Measurements from ENCODE around the gene ADORA2A. TPM values are rescaled to one million over a fixed set of nuclear protein-coding genes. Genes with fewer than 3 reads are reported as not detected.

ADORA2A gene
- total RNA-seq, 6 experiments from 2014 or later: 2.0 to 7.7 (median 3.6) TPM

DNA sequence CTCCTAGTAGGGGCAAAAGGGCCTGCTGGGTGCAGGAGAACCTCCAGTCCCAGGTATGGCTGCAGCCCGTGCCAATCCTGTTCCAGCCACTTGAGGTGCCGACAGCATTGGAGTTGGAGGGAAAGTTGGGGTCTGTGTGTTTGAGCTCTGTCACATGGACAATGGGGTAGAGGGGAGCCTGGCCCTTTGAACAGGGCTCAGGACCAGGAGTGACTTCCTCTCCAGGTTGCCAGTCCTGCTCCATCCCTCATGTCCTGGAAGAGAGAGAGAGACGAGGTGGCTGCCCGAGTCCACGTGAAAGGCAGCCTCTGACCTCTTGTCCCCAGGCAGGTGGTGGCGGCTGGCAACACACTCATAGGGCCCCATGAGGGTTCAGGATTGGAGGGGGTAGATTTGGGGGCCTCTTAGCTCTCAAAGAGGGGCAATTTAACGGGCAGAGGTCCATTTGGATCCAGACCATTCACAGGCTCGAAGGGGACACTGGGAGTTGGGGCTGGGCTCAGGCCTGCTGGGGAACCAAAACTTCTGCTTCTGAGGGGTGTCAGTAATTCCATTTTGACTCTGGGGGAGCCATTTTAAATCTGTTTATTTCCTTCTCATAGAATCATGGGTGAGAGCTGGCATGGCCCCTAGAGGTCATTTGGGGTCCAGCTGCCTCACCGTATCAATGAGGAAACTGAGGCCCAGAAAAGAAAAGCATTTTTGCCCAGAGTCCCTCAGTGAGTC is 4.1 kb downstream of the ADORA2A start:
- TF ChIP-seq, protein P1, sequence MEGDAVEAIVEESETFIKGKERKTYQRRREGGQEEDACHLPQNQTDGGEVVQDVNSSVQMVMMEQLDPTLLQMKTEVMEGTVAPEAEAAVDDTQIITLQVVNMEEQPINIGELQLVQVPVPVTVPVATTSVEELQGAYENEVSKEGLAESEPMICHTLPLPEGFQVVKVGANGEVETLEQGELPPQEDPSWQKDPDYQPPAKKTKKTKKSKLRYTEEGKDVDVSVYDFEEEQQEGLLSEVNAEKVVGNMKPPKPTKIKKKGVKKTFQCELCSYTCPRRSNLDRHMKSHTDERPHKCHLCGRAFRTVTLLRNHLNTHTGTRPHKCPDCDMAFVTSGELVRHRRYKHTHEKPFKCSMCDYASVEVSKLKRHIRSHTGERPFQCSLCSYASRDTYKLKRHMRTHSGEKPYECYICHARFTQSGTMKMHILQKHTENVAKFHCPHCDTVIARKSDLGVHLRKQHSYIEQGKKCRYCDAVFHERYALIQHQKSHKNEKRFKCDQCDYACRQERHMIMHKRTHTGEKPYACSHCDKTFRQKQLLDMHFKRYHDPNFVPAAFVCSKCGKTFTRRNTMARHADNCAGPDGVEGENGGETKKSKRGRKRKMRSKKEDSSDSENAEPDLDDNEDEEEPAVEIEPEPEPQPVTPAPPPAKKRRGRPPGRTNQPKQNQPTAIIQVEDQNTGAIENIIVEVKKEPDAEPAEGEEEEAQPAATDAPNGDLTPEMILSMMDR (IDR thresholded peaks at IDR 0.05): no peak
- no peak for TF ChIP-seq POLR2A (IDR thresholded peaks at IDR 0.05)
- WGBS (ENCODE audit: insufficient coverage, low coverage, low lambda C conversion rate, missing lambda C conversion rate): 56% methylated on average over 6 of the region's 9 CpGs
- Histone ChIP-seq H3K27ac (peak overlapping the region; percentile 28 to 53 (median 52)), H3K4me1 (peaks cover 0 to 42% (median 20%) of the 10 kb centered on the region in 4 donors), H3K36me3 (peaks cover 0 to 4% (median 2%) of the 10 kb centered on the region in 4 donors), H3K4me3 (no peak overlapping the region), H3K9me3 (no peaks in the 10 kb centered on the region), H3K27me3 (no peaks in the 10 kb centered on the region)
- intact Hi-C loops (cut with DNase I): no loop called here
- DNase-seq (peak in 2 of 3 donors; percentile 64 to 86), ATAC-seq (peak; percentile 45 to 66 (median 62))

- DNase-seq (peak in 2 of 3 donors; percentile 79 to 88), ATAC-seq (peak; percentile 40 to 61 (median 55))
- Histone ChIP-seq H3K36me3 (peaks cover 0 to 4% (median 2%) of the 10 kb centered on the region in 4 donors), H3K27ac (peak overlapping the region; percentile 28 to 53 (median 52)), H3K27me3 (no peaks in the 10 kb centered on the region), H3K9me3 (no peaks in the 10 kb centered on the region), H3K4me1 (peaks cover 0 to 42% (median 20%) of the 10 kb centered on the region in 4 donors), H3K4me3 (no peak overlapping the region)
- intact Hi-C loops (cut with DNase I): no loop called here
- TF ChIP-seq POLR2A (IDR thresholded peaks at IDR 0.05): no peak
- TF ChIP-seq, protein P1 (IDR thresholded peaks at IDR 0.05): no peak
- WGBS (ENCODE audit: insufficient coverage, low coverage, low lambda C conversion rate, missing lambda C conversion rate): 35% methylated on average over 7 of the region's 17 CpGs
These were observed 4.9 kb downstream of the ADORA2A start for GRCh38 chr22:24432059-24432853.

GRCh38 chr22:24433001-24433827 is 5.8 kb downstream of the ADORA2A start:
- Histone ChIP-seq H3K27me3 (no peaks in the 10 kb centered on the region), H3K4me3 (no peak overlapping the region), H3K36me3 (peaks cover 0 to 6% (median 3%) of the 10 kb centered on the region in 4 donors), H3K9me3 (no peaks in the 10 kb centered on the region), H3K27ac (peak overlapping the region in 2 of 3 donors; percentile 53 to 72), H3K4me1 (peaks cover 0 to 42% (median 20%) of the 10 kb centered on the region in 4 donors)
- WGBS (ENCODE audit: insufficient coverage, low coverage, low lambda C conversion rate, missing lambda C conversion rate): 97% methylated on average over 10 of the region's 34 CpGs
- DNase-seq (peak in 1 of 3 donors; percentile 19), ATAC-seq (no peak)
- TF ChIP-seq, protein P1 (IDR thresholded peaks at IDR 0.05): no peak
- no peak for TF ChIP-seq POLR2A (IDR thresholded peaks at IDR 0.05)
- intact Hi-C loops (cut with DNase I): no loop called here

DNA sequence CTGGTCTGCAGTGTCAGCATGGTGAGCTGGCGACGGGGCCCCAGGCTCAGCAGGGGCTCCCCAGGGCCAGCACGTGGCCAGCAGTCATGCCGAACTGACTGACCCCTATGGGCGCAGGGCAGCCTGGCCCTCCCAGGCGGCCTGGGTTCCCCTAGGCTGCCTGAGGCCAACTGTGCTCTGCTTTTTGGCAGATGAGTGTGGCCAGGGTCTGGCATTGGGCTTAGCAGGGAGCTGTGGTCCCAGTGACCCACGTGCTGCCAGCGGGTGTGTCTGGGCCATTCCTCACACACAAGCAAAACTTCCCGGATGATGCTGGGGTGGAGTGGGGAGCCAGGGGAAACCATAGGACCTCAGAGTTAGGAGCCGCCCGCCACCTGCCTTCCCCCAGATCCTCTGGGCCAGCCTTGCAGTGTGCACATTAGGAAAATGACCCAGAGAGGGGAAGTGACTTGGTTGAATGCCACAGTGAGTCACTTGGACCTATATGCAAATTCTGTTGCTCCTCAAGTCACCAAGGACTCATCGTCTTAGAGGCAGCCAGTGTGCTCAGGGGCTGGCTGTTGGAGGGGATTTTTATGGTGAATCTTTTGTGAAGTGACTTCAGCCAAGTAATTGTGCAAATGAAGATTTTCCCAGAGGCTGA is 6.5 kb downstream of the ADORA2A start:
- DNase-seq: peak in 2 of 3 donors; percentile 34 to 44
- no peak for TF ChIP-seq POLR2A (IDR thresholded peaks at IDR 0.05)
- TF ChIP-seq, protein P1 (IDR thresholded peaks at IDR 0.05): no peak
- Histone ChIP-seq H3K9me3 (no peaks in the 10 kb centered on the region), H3K27me3 (no peaks in the 10 kb centered on the region), H3K4me3 (no peak overlapping the region), H3K4me1 (peaks cover 0 to 42% (median 20%) of the 10 kb centered on the region in 4 donors), H3K36me3 (peaks cover 0 to 12% (median 6%) of the 10 kb centered on the region in 4 donors), H3K27ac (peak overlapping the region; percentile 20 to 78 (median 53))
- intact Hi-C loops (cut with DNase I): no loop called here
- no CpG with 5 or more reads among the region's 12 CpGs for WGBS (ENCODE audit: insufficient coverage, low coverage, low lambda C conversion rate, missing lambda C conversion rate)
- ATAC-seq: peak in 1 of 4 donors; percentile 4
